Spleen (tissue), 7 donors: ENCODE measurements around the gene SLC7A6.

Experiments
- POLR2A ChIP-seq, 3 donors: fragments of 450-650 bp; IDR thresholded peaks; one replicate each; pipeline ENCODE4 v1.5.1; 2017; ENCODE audit warnings: antibody characterized with exemption in 3 of 3, mild to moderate bottlenecking in 1 of 3
- POLR2AphosphoS5 ChIP-seq, 3 donors: sonication (generic); formaldehyde crosslinking; IDR thresholded peaks; one replicate each; pipeline ENCODE4 v1.5.1; 2017; ENCODE audit warnings: antibody characterized with exemption in 3 of 3
- TF ChIP-seq, protein P1 (sequence below), 11 experiments: fragments of 200-600 bp in 7 of 11; fragments of 450-650 bp in 4 of 11; sonication (generic) in 4 of 11; IDR thresholded peaks in 8 of 11; conservative IDR thresholded peaks in 3 of 11; 1 replicate in 7 of 11; 2 replicates in 4 of 11; pipeline versions ENCODE4 v1.4.0 to v1.8.0; 2016 to 2021; ENCODE audit warnings: antibody characterized with exemption in 11 of 11, inconsistent platforms in 4 of 11, mild to moderate bottlenecking in 1 of 11
- donor health status: DM: no; HTN: no; CAD: no; lungs with moderate emphysema.
- donor health status: DM: no; HTN: no; CAD: no.
- donor health status: DM: no; HTN: no; CAD: no.

DNA sequence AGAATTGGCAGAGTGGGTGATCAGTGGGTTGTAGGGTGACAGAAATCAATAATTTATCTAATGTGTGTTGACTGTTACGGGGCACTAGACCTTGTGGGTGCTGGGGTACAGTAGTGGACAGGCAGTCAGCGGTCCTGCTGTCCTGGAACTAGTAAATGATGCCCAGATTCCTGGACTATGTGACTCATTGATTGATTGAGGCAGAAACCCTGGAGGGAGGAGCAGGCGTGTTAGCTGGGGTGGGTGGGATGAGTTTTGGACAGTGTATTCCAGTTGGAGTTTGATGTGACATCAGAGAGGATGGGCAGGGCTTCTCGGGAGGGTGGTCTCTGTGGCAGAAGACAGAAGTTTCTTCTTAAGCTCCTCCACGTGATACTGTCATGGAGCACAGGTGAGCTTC is 70.8 kb downstream of the SLC7A6 start:
- TF ChIP-seq, protein P1, sequence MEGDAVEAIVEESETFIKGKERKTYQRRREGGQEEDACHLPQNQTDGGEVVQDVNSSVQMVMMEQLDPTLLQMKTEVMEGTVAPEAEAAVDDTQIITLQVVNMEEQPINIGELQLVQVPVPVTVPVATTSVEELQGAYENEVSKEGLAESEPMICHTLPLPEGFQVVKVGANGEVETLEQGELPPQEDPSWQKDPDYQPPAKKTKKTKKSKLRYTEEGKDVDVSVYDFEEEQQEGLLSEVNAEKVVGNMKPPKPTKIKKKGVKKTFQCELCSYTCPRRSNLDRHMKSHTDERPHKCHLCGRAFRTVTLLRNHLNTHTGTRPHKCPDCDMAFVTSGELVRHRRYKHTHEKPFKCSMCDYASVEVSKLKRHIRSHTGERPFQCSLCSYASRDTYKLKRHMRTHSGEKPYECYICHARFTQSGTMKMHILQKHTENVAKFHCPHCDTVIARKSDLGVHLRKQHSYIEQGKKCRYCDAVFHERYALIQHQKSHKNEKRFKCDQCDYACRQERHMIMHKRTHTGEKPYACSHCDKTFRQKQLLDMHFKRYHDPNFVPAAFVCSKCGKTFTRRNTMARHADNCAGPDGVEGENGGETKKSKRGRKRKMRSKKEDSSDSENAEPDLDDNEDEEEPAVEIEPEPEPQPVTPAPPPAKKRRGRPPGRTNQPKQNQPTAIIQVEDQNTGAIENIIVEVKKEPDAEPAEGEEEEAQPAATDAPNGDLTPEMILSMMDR (IDR thresholded peaks at IDR 0.05 in 8 of 11, conservative IDR thresholded peaks at IDR 0.05 in 3 of 11): no peak
- TF ChIP-seq POLR2A (IDR thresholded peaks at IDR 0.05) (no peak), POLR2AphosphoS5 (IDR thresholded peaks at IDR 0.05) (no peak)
